HG03064 (cell line): ENCODE data around the gene CRY1.
"Not testable (repeated sequence)": the region's sequence is repeated elsewhere in the genome, so short reads cannot be mapped to it uniquely, and the experiment has no call there.

Source experiments
- ATAC-seq: cut with Tn5 transposase; IDR thresholded peaks from one replicate; pipeline ENCODE4 v1.9.1; 2021; ENCODE audit warnings: low read depth; ENCODE audit not compliant: unreplicated experiment

The CRY1 gene

GRCh38 chr12:107108995-107109508, 15.7 kb upstream of the CRY1 start:
- ATAC-seq = no peak

- ATAC-seq = not testable (repeated sequence)
Measured at GRCh38 chr12:107108366-107108765, 15.0 kb upstream of the CRY1 start.

GRCh38 chr12:107107381-107107780, 14.0 kb upstream of the CRY1 start:
- no peak for ATAC-seq

GRCh38 chr12:107106241-107107025, 13.1 kb upstream of the CRY1 start:
- ATAC-seq = no peak

- ATAC-seq = no peak
Measured at GRCh38 chr12:107105410-107105703, 12.0 kb upstream of the CRY1 start.

GRCh38 chr12:107103516-107103915, 10.2 kb upstream of the CRY1 start:
- ATAC-seq = no peak

- no peak for ATAC-seq
Measured at GRCh38 chr12:107103097-107103496, 9.7 kb upstream of the CRY1 start.

GRCh38 chr12:107102294-107102693, 8.9 kb upstream of the CRY1 start:
- no peak for ATAC-seq

- no peak for ATAC-seq
Measured at GRCh38 chr12:107101651-107102050, 8.3 kb upstream of the CRY1 start.

GRCh38 chr12:107099917-107100316, 6.6 kb upstream of the CRY1 start:
- no peak for ATAC-seq

GRCh38 chr12:107096571-107096970, 3.2 kb upstream of the CRY1 start:
- ATAC-seq = no peak

- no peak for ATAC-seq
Measured at GRCh38 chr12:107094183-107094448, 767 bp upstream of the CRY1 start.

GRCh38 chr12:107092669-107093416, 506 bp downstream of the CRY1 start:
- peak; percentile 27 for ATAC-seq

- no peak for ATAC-seq
Measured at GRCh38 chr12:107091989-107092641, 1.2 kb downstream of the CRY1 start.

GRCh38 chr12:107091381-107091780, 2.0 kb downstream of the CRY1 start:
- ATAC-seq = no peak

- no peak for ATAC-seq
Measured at GRCh38 chr12:107090711-107091110, 2.6 kb downstream of the CRY1 start.

- ATAC-seq = no peak
Measured at GRCh38 chr12:107088912-107089311, 4.4 kb downstream of the CRY1 start.

GRCh38 chr12:107086314-107086713, 7.0 kb downstream of the CRY1 start:
- ATAC-seq = no peak

GRCh38 chr12:107081778-107082177, 11.6 kb downstream of the CRY1 start:
- ATAC-seq = no peak

- ATAC-seq = no peak
Measured at GRCh38 chr12:107080299-107080698, 13.1 kb downstream of the CRY1 start.

- ATAC-seq = no peak
Measured at GRCh38 chr12:107079172-107080011, 14.0 kb downstream of the CRY1 start.
